Lower lobe of right lung (tissue), 2 donors: ENCODE results near the gene PEX11B. TPM values are rescaled to one million over a fixed set of nuclear protein-coding genes. Genes with fewer than 3 reads are reported as not detected.
"Not testable (repeated sequence)": the region's sequence is repeated elsewhere in the genome, so short reads cannot be mapped to it uniquely, and the experiment has no call there.

ENCODE experiments used
- ATAC-seq, 2 donors: fragments of 200-7000 bp; cut with Tn5 transposase; one replicate each; pipeline ENCODE4 v1.9.1; 2020 to 2022; ENCODE audit warnings: mild to moderate bottlenecking in 2 of 2, moderate library complexity in 2 of 2
- DNase-seq: peaks from one replicate; pipeline ENCODE4 v3.0.0-alpha.2; 2020
- H3K27ac ChIP-seq: fragments of 200-600 bp; one replicate; pipeline ENCODE4 v1.8.0; 2022
- H3K27me3 ChIP-seq: fragments of 200-600 bp; one replicate; pipeline ENCODE4 v1.8.0; 2022; ENCODE audit warnings: low read depth
- H3K36me3 ChIP-seq: fragments of 200-600 bp; one replicate; pipeline ENCODE4 v1.8.0; 2022; ENCODE audit warnings: mild to moderate bottlenecking
- H3K4me1 ChIP-seq: fragments of 200-600 bp; one replicate; pipeline ENCODE4 v1.8.0; 2022
- H3K4me3 ChIP-seq: fragments of 200-600 bp; one replicate; pipeline ENCODE4 v1.8.0; 2022; ENCODE audit warnings: mild to moderate bottlenecking
- H3K9me3 ChIP-seq: fragments of 200-600 bp; one replicate; pipeline ENCODE4 v1.8.0; 2022
- CTCF ChIP-seq: fragments of 200-600 bp; IDR thresholded peaks from one replicate; pipeline ENCODE4 v1.8.0; 2022; ENCODE audit warnings: antibody characterized with exemption, mild to moderate bottlenecking
- intact Hi-C: fragments of 100-400 bp; cut with DNase I; formaldehyde crosslinking; loops from one replicate; pipeline ENCODE4 v1.11.0; 2022
- total RNA-seq: library from RNA; stranded (reverse); fragmentation: NEBNext Ultra II Directional; extraction: Animal tissue kit (Norgen Biotek cat#: 25700); gene quantifications from one replicate; pipeline ENCODE4 v1.2.1, GENCODE V29; 2021
- donor health status: DM: no; HTN: yes; CAD: no; lungs with severe emphysema.

The PEX11B gene
- total RNA-seq, 1 donor from 2014 or later: 28.6 TPM

DNA sequence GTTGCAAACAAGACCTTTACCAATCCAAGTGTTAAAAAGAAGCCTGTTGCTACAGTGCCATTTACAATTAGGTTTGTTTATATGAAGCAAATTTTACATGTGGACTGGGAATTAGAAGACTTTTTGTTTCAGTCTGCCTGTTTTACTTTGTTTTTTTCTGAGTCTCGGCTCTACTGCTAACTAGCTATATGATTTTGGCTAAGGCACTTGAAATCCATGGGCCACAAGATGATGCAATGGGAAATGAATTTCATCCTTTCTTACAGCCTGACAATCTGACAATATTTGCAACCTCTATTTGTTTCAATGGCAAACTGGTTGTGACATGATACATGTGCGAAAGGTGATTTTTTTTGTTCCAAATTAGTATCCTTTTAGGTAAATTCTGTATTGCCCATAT is 3.7 kb upstream of the PEX11B start:
- DNase-seq (no peak), ATAC-seq (no peak)
- no peak for TF ChIP-seq CTCF
- Histone ChIP-seq H3K9me3 (no peaks in the 10 kb centered on the region), H3K27me3 (no peaks in the 10 kb centered on the region), H3K4me3 (no peak overlapping the region), H3K36me3 (peaks cover 30% of the 10 kb centered on the region), H3K27ac (no peak overlapping the region), H3K4me1 (peaks cover 32% of the 10 kb centered on the region)
- intact Hi-C loops: no loop called here

- Histone ChIP-seq H3K36me3 (peaks cover 35% of the 10 kb centered on the region), H3K4me1 (peaks cover 26% of the 10 kb centered on the region)
- H3K27ac ChIP-seq, ATAC-seq, DNase-seq, intact Hi-C loops, H3K27me3 ChIP-seq, H3K4me3 ChIP-seq, H3K9me3 ChIP-seq: not testable (repeated sequence)
These were observed 1.8 kb upstream of the PEX11B start for GRCh38 chr1:145920297-145920696.

DNA sequence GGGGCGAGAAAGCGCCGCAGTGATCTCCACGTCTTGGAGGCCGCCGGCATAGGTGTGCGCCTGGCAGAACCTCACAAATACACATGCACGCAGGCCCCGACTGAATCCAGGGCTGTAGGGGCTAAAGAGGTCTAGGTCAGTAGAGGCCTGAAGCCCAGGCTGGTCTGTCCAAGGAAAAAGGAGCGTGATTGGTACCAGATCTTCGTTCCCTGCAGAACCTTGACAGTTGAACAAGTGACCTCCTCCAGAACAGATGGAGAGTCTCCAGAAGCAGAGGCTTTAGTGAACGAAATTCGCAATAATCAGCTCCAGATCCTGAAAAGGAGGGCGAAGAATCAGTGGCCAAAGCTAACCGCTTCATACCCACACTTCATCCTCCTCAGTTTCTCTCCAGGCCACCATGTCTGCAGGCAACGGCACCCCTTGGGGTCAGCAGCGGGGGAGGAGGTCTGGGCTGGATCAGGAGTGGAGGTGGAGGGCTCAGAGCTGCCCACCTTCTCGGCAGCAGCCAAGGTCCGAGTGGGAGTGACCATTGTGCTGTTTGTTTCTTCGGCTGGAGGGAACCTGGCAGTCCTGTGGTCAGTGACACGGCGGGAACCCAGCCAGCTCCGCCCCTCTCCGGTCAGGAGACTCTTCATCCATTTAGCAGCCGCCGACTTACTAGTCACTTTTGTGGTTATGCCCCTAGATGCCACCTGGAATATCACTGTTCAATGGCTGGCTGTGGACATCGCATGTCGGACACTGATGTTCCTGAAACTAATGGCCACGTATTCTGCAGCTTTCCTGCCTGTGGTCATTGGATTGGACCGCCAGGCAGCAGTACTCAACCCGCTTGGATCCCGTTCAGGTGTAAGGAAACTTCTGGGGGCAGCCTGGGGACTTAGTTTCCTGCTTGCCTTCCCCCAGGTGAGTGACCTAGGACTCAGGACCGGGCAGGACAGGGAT is 749 bp upstream of the PEX11B start:
- TF ChIP-seq CTCF: no peak
- H3K4me1 ChIP-seq: peaks cover 26% of the 10 kb centered on the region
- no peaks in the 10 kb centered on the region for H3K27me3 ChIP-seq
- H3K36me3 ChIP-seq: peaks cover 45% of the 10 kb centered on the region
- DNase-seq: peak; percentile 83
- ATAC-seq: peak; percentile 67 to 71
- peak overlapping the region; percentile 79 for H3K27ac ChIP-seq
- peak overlapping the region; percentile 91 for H3K4me3 ChIP-seq
- H3K9me3 ChIP-seq: no peaks in the 10 kb centered on the region
- intact Hi-C loops: no loop called here

DNA sequence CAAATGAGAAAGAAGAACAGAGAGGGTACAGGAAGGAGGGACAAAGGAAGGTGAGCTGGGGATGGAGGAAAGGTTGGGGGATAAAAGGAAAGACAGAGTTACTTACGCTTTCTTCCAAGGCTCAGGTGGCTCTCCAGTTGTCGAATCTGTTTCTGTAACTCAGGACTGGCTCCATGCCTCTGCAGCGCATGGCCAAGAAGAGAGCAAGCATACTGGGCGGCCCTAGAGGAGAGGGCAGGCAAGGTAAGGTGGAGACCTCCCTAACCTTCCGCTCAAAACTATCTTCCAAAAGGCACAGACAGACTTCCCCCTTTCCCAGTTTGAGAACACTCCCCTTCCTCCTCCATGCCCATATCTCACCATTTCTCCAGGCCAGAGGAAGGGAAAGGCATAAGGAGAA is 922 bp downstream of the PEX11B start:
- ATAC-seq (no peak), DNase-seq (no peak)
- Histone ChIP-seq H3K27me3 (no peaks in the 10 kb centered on the region), H3K36me3 (peaks cover 45% of the 10 kb centered on the region), H3K4me3 (peak overlapping the region; percentile 91), H3K4me1 (peaks cover 26% of the 10 kb centered on the region), H3K27ac (peak overlapping the region; percentile 79), H3K9me3 (no peaks in the 10 kb centered on the region)
- no peak for TF ChIP-seq CTCF
- intact Hi-C loops: no loop called here

DNA sequence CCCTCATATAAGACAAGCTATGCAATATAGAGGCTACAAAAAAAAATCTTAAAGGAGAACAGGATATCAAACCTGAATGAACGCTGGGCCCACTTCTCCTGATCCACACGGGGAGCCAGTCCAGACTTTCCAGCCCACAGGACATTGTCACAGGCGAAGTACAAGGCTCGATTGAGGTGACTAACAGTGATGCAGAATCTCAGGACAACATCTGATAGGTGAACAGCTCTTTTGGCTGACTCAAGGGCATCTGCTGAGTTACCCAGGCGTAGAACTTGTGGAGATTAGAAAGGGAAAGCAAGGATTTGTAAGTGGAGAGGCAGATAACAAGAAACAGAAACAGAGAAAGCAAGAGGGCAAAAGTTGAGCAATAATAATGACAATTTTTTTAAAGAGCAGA is 1.8 kb downstream of the PEX11B start:
- DNase-seq (no peak), ATAC-seq (no peak)
- Histone ChIP-seq H3K4me3 (no peak overlapping the region), H3K36me3 (peaks cover 50% of the 10 kb centered on the region), H3K9me3 (no peaks in the 10 kb centered on the region), H3K4me1 (peaks cover 26% of the 10 kb centered on the region), H3K27ac (no peak overlapping the region), H3K27me3 (no peaks in the 10 kb centered on the region)
- intact Hi-C loops: no loop called here
- TF ChIP-seq CTCF: no peak

DNA sequence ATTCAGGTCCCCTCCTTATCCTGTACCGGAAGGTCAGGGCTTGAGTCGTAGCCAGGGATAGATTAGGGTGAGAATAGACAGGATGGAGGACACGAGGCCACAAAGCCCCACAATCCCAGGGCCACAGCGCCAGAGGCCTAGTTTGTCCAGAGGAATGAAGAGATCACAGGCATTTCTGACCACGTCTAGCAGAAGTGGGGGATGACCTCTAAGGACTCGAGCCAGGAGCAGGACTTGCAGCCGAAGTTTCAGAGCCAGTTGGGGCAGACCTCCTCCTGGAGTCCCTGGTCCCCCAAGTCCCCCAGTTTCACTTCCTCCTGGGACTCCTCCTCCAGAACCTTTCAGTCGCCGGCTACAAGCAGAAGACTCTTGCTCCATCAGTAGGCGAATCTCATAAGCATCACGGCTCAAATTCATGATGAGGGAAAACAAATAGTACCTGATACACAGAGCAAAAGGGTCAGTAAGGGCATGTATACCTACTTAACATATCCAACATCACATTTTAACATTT is 6.3 kb downstream of the PEX11B start:
- H3K27me3 ChIP-seq: no peaks in the 10 kb centered on the region
- ATAC-seq (no peak), DNase-seq (no peak)
- intact Hi-C loops: no loop called here
- peaks cover 20% of the 10 kb centered on the region for H3K4me1 ChIP-seq
- no peak for TF ChIP-seq CTCF
- H3K36me3 ChIP-seq: peaks cover 64% of the 10 kb centered on the region
- H3K27ac ChIP-seq: no peak overlapping the region
- H3K4me3 ChIP-seq: no peak overlapping the region
- no peaks in the 10 kb centered on the region for H3K9me3 ChIP-seq
